Measurements from ENCODE around the gene CCDC149. TPM values are rescaled to one million over a fixed set of nuclear protein-coding genes. Genes with fewer than 3 reads are reported as not detected.

Gene CCDC149
- total and polyA plus RNA-seq, 2 of the 8 experiments (the other 6 are each of a cell fraction or from before 2014, with no cell fraction given), result 2.2 to 5.6 TPM

- Histone ChIP-seq H3K4me2 (ENCODE audit: insufficient read depth in 1 of 2, low read depth in 2 of 2, low read length in 2 of 2) (no peak overlapping the region), H3K9ac (replicated peaks in 1 of 4; ENCODE audit: extremely low read depth in 1 of 4, low read depth in 3 of 4, low read length in 3 of 4) (no peak overlapping the region), H3K27ac (ENCODE audit: low read depth, low read length) (no peak overlapping the region), H2BK120ac (replicated peaks; ENCODE audit: low read depth, low read length) (no peak overlapping the region), H3K4ac (replicated peaks; ENCODE audit: insufficient read length, low read depth, low read length) (no peak overlapping the region), H3K23ac (ENCODE audit: insufficient read length) (no peak overlapping the region), H3K9me3 (ENCODE audit: insufficient read depth in 2 of 2, low read depth in 1 of 2, low read length in 1 of 2) (peaks cover 0 to 3% of the 10 kb centered on the region in 2 experiments; a peak in 3 of 4 replicates), H3K4me3 (ENCODE audit: extremely low read depth in 1 of 4, insufficient read depth in 2 of 4, low read depth in 3 of 4, low read length in 4 of 4) (no peak overlapping the region), H2BK5ac (ENCODE audit: low read depth, low read length) (no peak overlapping the region), H4K91ac (replicated peaks; ENCODE audit: insufficient read length, low read length) (no peak overlapping the region), H3K14ac (ENCODE audit: insufficient read length) (no peak overlapping the region), H3K79me2 (ENCODE audit: control insufficient read depth in 1 of 2, insufficient read depth in 2 of 2, low read length in 2 of 2) (no peaks in the 10 kb centered on the region), H3K56ac (replicated peaks; ENCODE audit: insufficient read length, low read depth, low read length) (no peak overlapping the region), H3K4me1 (replicated peaks in 1 of 4; ENCODE audit: control insufficient read depth in 3 of 4, insufficient read depth in 4 of 4, low read length in 3 of 4) (no peaks in the 10 kb centered on the region; a peak in 1 of 7 replicates), H4K20me1 (replicated peaks in 1 of 2; ENCODE audit: control insufficient read depth in 1 of 2, insufficient read depth in 2 of 2, low read length in 2 of 2) (no peaks in the 10 kb centered on the region), H2AK5ac (ENCODE audit: low read depth, low read length) (no peak overlapping the region), H2AFZ (ENCODE audit: low read length) (no peak overlapping the region), H2BK15ac (ENCODE audit: low read length) (no peak overlapping the region), H3K23me2 (ENCODE audit: low read depth, low read length) (no peaks in the 10 kb centered on the region), H2BK12ac (ENCODE audit: low read depth, low read length) (no peak overlapping the region), H4K8ac (ENCODE audit: extremely low read depth, insufficient read depth, low read length) (no peak overlapping the region), H3K36me3 (ENCODE audit: control insufficient read depth in 2 of 4, insufficient read depth in 4 of 4, low read length in 3 of 4) (no peaks in the 10 kb centered on the region), H3K27me3 (replicated peaks in 1 of 4; ENCODE audit: control insufficient read depth in 3 of 4, extremely low read depth in 1 of 4, insufficient read depth in 3 of 4, low read length in 3 of 4) (no peaks in the 10 kb centered on the region), H3K18ac (ENCODE audit: extremely low read depth, low read length) (no peak overlapping the region), H3K79me1 (ENCODE audit: low read depth, low read length) (no peaks in the 10 kb centered on the region), H2BK20ac (ENCODE audit: low read length) (no peak overlapping the region), H4K5ac (ENCODE audit: insufficient read length, low read depth, low read length) (no peak overlapping the region)
- no peak for FAIRE-seq
- ChIA-PET CTCF (ENCODE audit: partially characterized antibody) (interaction anchor here (1.6 kb wide), 1 partner anchor 27 kb away, joined by 3 read pairs; no protein-coding TSS in a partner anchor), POLR2A (ENCODE audit: partially characterized antibody) (no interaction called here)
- WGBS, 2 experiments (ENCODE audit: extremely low coverage in 1 of 2, insufficient coverage in 1 of 2, insufficient read length in 1 of 2, insufficient replicate concordance in 2 of 2, low coverage in 1 of 2, low lambda C conversion rate in 2 of 2, missing lambda C conversion rate in 1 of 2), result 96% methylated on average over 2 of the region's 2 CpGs; no CpG with 5 or more reads in 1 of the 2 experiments
- DNase-seq (ENCODE audit: low read depth in 1 of 2, low spot score in 2 of 2), result no peak
- TF ChIP-seq POU5F1 (IDR thresholded peaks at IDR 0.05; ENCODE audit: low read depth, low read length), result no peak
- no peak for TF ChIP-seq CTBP2 (IDR thresholded peaks at IDR 0.05; ENCODE audit: borderline replicate concordance, insufficient read depth, insufficient read length, low read length)
- no peak for TF ChIP-seq ATF2 (IDR thresholded peaks at IDR 0.05; ENCODE audit: low read length)
- TF ChIP-seq EGR1 (IDR thresholded peaks at IDR 0.05; ENCODE audit: borderline replicate concordance, low read depth, low read length), result no peak
- TF ChIP-seq CREB1 (IDR thresholded peaks at IDR 0.05), result no peak
- TF ChIP-seq POLR2AphosphoS5 (IDR thresholded peaks at IDR 0.05; ENCODE audit: low read depth, low read length), result no peak
- TF ChIP-seq POLR2A (IDR thresholded peaks at IDR 0.05; ENCODE audit: control extremely low read depth in 1 of 2, low read depth in 2 of 2, low read length in 2 of 2), result no peak
- TF ChIP-seq EZH2 (IDR thresholded peaks at IDR 0.05; ENCODE audit: low read depth, low read length, severe bottlenecking), result no peak
- no peak for TF ChIP-seq KDM4A (IDR thresholded peaks at IDR 0.05; ENCODE audit: low read depth, low read length, severe bottlenecking)
- TF ChIP-seq MAFK (IDR thresholded peaks at IDR 0.05; ENCODE audit: low read depth, low read length), result no peak
- no peak for TF ChIP-seq JUN (IDR thresholded peaks at IDR 0.05; ENCODE audit: low read depth, low read length)
- TF ChIP-seq CHD1 (IDR thresholded peaks at IDR 0.05; ENCODE audit: low read depth, low read length), result no peak
- TF ChIP-seq CBX8 (IDR thresholded peaks at IDR 0.05; ENCODE audit: borderline replicate concordance, low read depth, low read length), result no peak
- TF ChIP-seq SIRT6 (IDR thresholded peaks at IDR 0.05; ENCODE audit: low read length), result no peak
- no peak for TF ChIP-seq JUND (IDR thresholded peaks at IDR 0.05; ENCODE audit: low read length)
These were observed 45.0 kb upstream of the CCDC149 start for GRCh38 chr4:24957886-24958285.
